GM18520 (cell line): ENCODE results near the gene SLC7A4.
"Not testable (repeated sequence)": the region's sequence is repeated elsewhere in the genome, so short reads cannot be mapped to it uniquely, and the experiment has no call there.

Experiments used
- ATAC-seq: cut with Tn5 transposase; IDR thresholded peaks from one replicate; pipeline ENCODE4 v1.9.1; 2021; ENCODE audit not compliant: unreplicated experiment

The SLC7A4 gene

GRCh38 chr22:21032037-21032867 lies at the start of gene SLC7A4:
TSS of gene SLC7A4 (minus strand) at chr22:21032561. CDS start at chr22:21031812, 749 bp downstream.
- no peak for ATAC-seq

- no peak for ATAC-seq
Observed at GRCh38 chr22:21080435-21081137, 48.2 kb upstream of the SLC7A4 start.

- ATAC-seq: no peak
Observed at GRCh38 chr22:21079493-21079892, 47.1 kb upstream of the SLC7A4 start.

- ATAC-seq: no peak
Observed at GRCh38 chr22:21078916-21079315, 46.6 kb upstream of the SLC7A4 start.

GRCh38 chr22:21077884-21078508 lies 45.6 kb upstream of the SLC7A4 start:
- no peak for ATAC-seq

- no peak for ATAC-seq
Observed at GRCh38 chr22:21076912-21077625, 44.7 kb upstream of the SLC7A4 start.

- no peak for ATAC-seq
Observed at GRCh38 chr22:21075516-21076138, 43.3 kb upstream of the SLC7A4 start.

- no peak for ATAC-seq
Observed at GRCh38 chr22:21074102-21074715, 41.8 kb upstream of the SLC7A4 start.

- ATAC-seq: no peak
Observed at GRCh38 chr22:21073482-21073881, 41.1 kb upstream of the SLC7A4 start.

- no peak for ATAC-seq
Observed at GRCh38 chr22:21073023-21073422, 40.7 kb upstream of the SLC7A4 start.

- ATAC-seq: not testable (repeated sequence)
Observed at GRCh38 chr22:21071796-21072195, 39.4 kb upstream of the SLC7A4 start.

- no peak for ATAC-seq
Observed at GRCh38 chr22:21070690-21071615, 38.6 kb upstream of the SLC7A4 start.

GRCh38 chr22:21069375-21069774 lies 37.0 kb upstream of the SLC7A4 start:
- ATAC-seq: no peak

GRCh38 chr22:21068681-21069276 lies 36.4 kb upstream of the SLC7A4 start:
- no peak for ATAC-seq

- ATAC-seq: no peak
Observed at GRCh38 chr22:21067901-21068680, 35.7 kb upstream of the SLC7A4 start.

GRCh38 chr22:21067075-21067900 lies 34.9 kb upstream of the SLC7A4 start:
- no peak for ATAC-seq
